Caco-2 (cell line): Measurements from ENCODE around the gene PPM1H. TPM values are rescaled to one million over a fixed set of nuclear protein-coding genes. Genes with fewer than 3 reads are reported as not detected.

Source experiments
- BruUV-seq: library from RNA; stranded (reverse); fragments of 400-500 nt; replicated peaks from 2 replicates; lab custom pipeline; 2021; lab: Mats Ljungman, UMichigan
- CTCF ChIA-PET: fragments of 300-600 bp; sonication (Branson Sonifier 250); formaldehyde crosslinking; loops from one replicate; lab custom pipeline; 2022; ENCODE audit warnings: antibody characterized with exemption; lab: Charles Lee
- POLR2A ChIA-PET: fragments of 300-600 bp; sonication (Branson Sonifier 250); formaldehyde crosslinking; loops from one replicate; lab custom pipeline; 2022; ENCODE audit warnings: antibody characterized with exemption; lab: Charles Lee
- DNase-seq, 2 experiments: peaks; one replicate each; pipeline versions ENCODE4 v3.0.0 to v3.0.0-alpha.2; 2020 to 2022
- H3K27me3 ChIP-seq: replicated peaks from 2 replicates; pipeline ENCODE4 v1.6.0; 2011; ENCODE audit warnings: low read length; ENCODE audit not compliant: control insufficient read depth, insufficient read depth
- H3K36me3 ChIP-seq: 2 replicates; pipeline ENCODE4 v1.5.1; 2011; ENCODE audit warnings: low read length; ENCODE audit not compliant: control insufficient read depth, insufficient read depth
- H3K4me1 ChIP-seq: fragments of 250-450 bp; sonication (Bioruptor Pico); 2 replicates; pipeline ENCODE4 v1.5.1; 2020; ENCODE audit warnings: mild to moderate bottlenecking
- H3K4me3 ChIP-seq: 2 replicates; pipeline ENCODE4 v1.5.1; 2011; ENCODE audit warnings: low read depth, mild to moderate bottlenecking, control low read depth, low read length
- H3K9me3 ChIP-seq: fragments of 250-450 bp; sonication (Bioruptor Pico); 2 replicates; pipeline ENCODE4 v1.5.1; 2020; ENCODE audit warnings: mild to moderate bottlenecking, moderate library complexity
- H3K27ac Mint-ChIP-seq: one replicate; pipeline ENCODE4 v1.8.0; 2022; ENCODE audit warnings: mixed read lengths; ENCODE audit not compliant: unreplicated experiment
- H3K27me3 Mint-ChIP-seq: one replicate; pipeline ENCODE4 v1.8.0; 2022; ENCODE audit warnings: mixed read lengths; ENCODE audit not compliant: insufficient read depth, unreplicated experiment
- H3K36me3 Mint-ChIP-seq: one replicate; pipeline ENCODE4 v1.8.0; 2022; ENCODE audit warnings: mild to moderate bottlenecking, mixed read lengths; ENCODE audit not compliant: insufficient read depth, unreplicated experiment
- H3K4me1 Mint-ChIP-seq: one replicate; pipeline ENCODE4 v1.8.0; 2022; ENCODE audit warnings: low read depth, mixed read lengths; ENCODE audit not compliant: unreplicated experiment
- H3K4me3 Mint-ChIP-seq: one replicate; pipeline ENCODE4 v1.8.0; 2022; ENCODE audit warnings: mild to moderate bottlenecking, moderate library complexity, mixed read lengths; ENCODE audit not compliant: unreplicated experiment
- H3K9me3 Mint-ChIP-seq: one replicate; pipeline ENCODE4 v1.8.0; 2022; ENCODE audit warnings: mixed read lengths; ENCODE audit not compliant: unreplicated experiment
- intact Hi-C: fragments of 100-400 bp; cut with micrococcal nuclease; formaldehyde crosslinking; loops from one replicate; pipeline ENCODE4 v1.10.0; 2022; ENCODE audit not compliant: unreplicated experiment
- total RNA-seq: library from RNA; stranded (reverse); gene quantifications from 2 replicates; pipeline ENCODE4 v1.2.3, GENCODE V29; 2022
- TF ChIP-seq, protein P1 (sequence below), 2 experiments: fragments of 200-600 bp in 1 of 2; IDR thresholded peaks; 1 replicate in 1 of 2; 2 replicates in 1 of 2; pipeline versions ENCODE4 v1.5.1 to v1.8.0; 2011 to 2022; ENCODE audit warnings: antibody characterized with exemption in 1 of 2, control low read depth in 1 of 2, inconsistent platforms in 1 of 2, low read depth in 1 of 2, low read length in 1 of 2, mild to moderate bottlenecking in 1 of 2, moderate library complexity in 1 of 2; ENCODE audit not compliant: insufficient read depth in 1 of 2, severe bottlenecking in 1 of 2, unreplicated experiment in 1 of 2

The PPM1H gene
- total RNA-seq, 1 experiment from 2014 or later, result 151 TPM

DNA sequence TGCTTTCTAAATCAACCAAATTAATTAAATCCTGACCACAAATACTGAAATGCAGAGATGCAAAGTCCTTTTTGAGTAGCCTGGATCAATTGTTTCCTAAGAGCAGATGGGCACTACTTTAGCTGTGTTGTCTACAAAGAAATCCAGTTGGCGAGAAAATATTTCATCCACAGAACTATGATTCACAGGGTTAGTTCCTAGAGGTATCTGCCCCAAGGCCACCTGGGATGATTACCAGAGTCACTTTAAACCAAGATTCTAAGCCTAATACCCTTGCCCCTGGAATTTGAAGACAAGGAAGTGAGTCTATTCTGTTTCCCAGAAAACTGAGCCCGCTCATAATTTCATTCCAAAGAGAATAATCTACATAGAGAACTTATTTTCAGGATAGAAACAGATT is 198.4 kb downstream of the PPM1H start:
- intact Hi-C loops, result no loop called here

DNA sequence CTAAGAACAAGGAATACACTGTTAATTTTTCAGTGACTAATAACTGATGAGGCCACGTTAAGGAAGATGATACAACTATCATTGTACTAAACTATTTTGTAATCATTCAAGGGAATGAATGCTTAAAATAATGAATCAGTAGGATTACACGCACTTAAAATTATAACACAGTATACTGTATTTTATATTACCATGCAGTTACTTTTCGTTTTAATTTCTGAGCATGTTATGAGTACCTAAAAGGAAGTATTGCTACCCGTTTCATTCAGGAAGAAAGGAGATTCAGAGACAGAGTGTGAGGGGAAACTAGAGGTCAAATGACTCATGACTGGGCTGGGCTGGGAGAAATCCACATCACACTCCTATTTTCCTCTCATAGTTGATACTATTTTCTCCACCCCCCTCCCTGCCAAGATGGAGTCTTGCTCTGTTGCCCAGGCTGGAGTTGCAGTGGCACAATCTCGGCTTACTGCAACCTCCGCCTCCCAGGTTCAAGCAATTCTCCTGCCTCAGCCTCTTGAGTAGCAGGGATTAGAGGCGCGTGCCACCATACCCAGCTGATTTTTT is 202.0 kb downstream of the PPM1H start:
- intact Hi-C loops, result loop anchor here (1.0 to 2.0 kb wide), 2 partner anchors 28 to 130 kb away; no protein-coding TSS in a partner anchor
- no peak overlapping the region for H3K4me3 Mint-ChIP-seq
- CTCF ChIA-PET, result no interaction called here
- no peaks in the 10 kb centered on the region for H3K27me3 Mint-ChIP-seq
- no peaks in the 10 kb centered on the region for H3K9me3 Mint-ChIP-seq
- no peak for DNase-seq
- Histone ChIP-seq H3K27me3 (no peaks in the 10 kb centered on the region), H3K4me3 (no peak overlapping the region), H3K36me3 (peaks cover 4% of the 10 kb centered on the region; the same call in 1 of the 2 replicates), H3K4me1 (peaks cover 49% of the 10 kb centered on the region), H3K9me3 (no peaks in the 10 kb centered on the region)
- H3K36me3 Mint-ChIP-seq, result peaks cover 87% of the 10 kb centered on the region
- H3K27ac Mint-ChIP-seq, result peak overlapping the region; percentile 53
- H3K4me1 Mint-ChIP-seq, result peaks cover 48% of the 10 kb centered on the region
- TF ChIP-seq, protein P1, sequence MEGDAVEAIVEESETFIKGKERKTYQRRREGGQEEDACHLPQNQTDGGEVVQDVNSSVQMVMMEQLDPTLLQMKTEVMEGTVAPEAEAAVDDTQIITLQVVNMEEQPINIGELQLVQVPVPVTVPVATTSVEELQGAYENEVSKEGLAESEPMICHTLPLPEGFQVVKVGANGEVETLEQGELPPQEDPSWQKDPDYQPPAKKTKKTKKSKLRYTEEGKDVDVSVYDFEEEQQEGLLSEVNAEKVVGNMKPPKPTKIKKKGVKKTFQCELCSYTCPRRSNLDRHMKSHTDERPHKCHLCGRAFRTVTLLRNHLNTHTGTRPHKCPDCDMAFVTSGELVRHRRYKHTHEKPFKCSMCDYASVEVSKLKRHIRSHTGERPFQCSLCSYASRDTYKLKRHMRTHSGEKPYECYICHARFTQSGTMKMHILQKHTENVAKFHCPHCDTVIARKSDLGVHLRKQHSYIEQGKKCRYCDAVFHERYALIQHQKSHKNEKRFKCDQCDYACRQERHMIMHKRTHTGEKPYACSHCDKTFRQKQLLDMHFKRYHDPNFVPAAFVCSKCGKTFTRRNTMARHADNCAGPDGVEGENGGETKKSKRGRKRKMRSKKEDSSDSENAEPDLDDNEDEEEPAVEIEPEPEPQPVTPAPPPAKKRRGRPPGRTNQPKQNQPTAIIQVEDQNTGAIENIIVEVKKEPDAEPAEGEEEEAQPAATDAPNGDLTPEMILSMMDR (IDR thresholded peaks at IDR 0.05; ENCODE audit: insufficient read depth in 1 of 2, low read depth in 1 of 2, low read length in 1 of 2, severe bottlenecking in 1 of 2, unreplicated experiment in 1 of 2), result no peak
- POLR2A ChIA-PET, result no interaction called here
- no TSS peak for BruUV-seq

More for the DNA sequence above, 198.4 kb downstream of the PPM1H start:
- no peaks in the 10 kb centered on the region for H3K27me3 Mint-ChIP-seq
- BruUV-seq, result TSS peak; percentile 23
- H3K27ac Mint-ChIP-seq, result no peak overlapping the region
- TF ChIP-seq, protein P1 (IDR thresholded peaks at IDR 0.05; ENCODE audit: insufficient read depth in 1 of 2, low read depth in 1 of 2, low read length in 1 of 2, severe bottlenecking in 1 of 2, unreplicated experiment in 1 of 2), result no peak
- DNase-seq, result no peak
- H3K4me1 ChIP-seq, result peaks cover 34% of the 10 kb centered on the region
- H3K9me3 Mint-ChIP-seq, result no peaks in the 10 kb centered on the region
- H3K9me3 ChIP-seq, result no peaks in the 10 kb centered on the region
- no peaks in the 10 kb centered on the region for H3K27me3 ChIP-seq
- H3K36me3 Mint-ChIP-seq, result peaks cover 90% of the 10 kb centered on the region
- H3K4me1 Mint-ChIP-seq, result peaks cover 45% of the 10 kb centered on the region
- ChIA-PET CTCF (no interaction called here), POLR2A (no interaction called here)
- no peak overlapping the region for H3K4me3 ChIP-seq
- H3K36me3 ChIP-seq, result peaks cover 4% of the 10 kb centered on the region
- no peak overlapping the region for H3K4me3 Mint-ChIP-seq

DNA sequence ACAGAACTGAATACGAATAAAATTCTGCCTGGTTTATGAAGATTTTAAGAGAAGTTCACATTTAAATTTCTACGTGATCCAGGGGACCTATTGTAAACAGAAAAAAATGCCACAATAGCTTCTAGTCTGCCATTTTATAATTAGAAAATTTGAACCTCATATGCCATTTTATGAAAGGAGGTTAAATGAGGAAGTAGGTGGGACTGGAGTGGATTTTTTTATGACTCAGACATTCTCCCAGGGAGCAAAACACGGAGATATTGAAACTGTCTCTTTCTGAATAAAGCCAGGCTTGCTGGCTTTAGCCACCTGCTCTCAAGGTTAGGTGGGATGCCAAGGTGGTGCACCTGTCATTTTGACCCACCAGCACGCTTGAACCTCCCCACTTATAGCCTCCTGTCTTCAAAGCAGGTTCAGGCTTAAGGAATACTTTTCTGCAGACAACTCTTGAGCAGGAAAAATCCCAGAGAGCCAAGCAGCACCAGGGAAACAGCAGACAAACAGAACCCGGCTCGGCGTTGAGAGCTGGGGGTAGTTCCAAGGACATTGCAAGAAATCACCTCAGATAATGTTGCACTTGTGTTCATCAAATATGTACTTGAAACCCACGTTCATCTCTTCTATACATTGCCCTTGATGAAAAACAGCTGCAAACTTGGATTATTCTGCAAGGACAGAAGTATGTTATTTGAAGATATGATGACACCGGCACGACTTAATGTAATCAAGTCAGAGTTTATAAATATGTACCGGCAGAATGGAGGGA is 203.7 kb downstream of the PPM1H start:
- H3K36me3 ChIP-seq, result peaks cover 4% of the 10 kb centered on the region; the same call in 1 of the 2 replicates
- peaks cover 60% of the 10 kb centered on the region for H3K4me1 ChIP-seq
- TF ChIP-seq, protein P1 (IDR thresholded peaks at IDR 0.05; ENCODE audit: insufficient read depth in 1 of 2, low read depth in 1 of 2, low read length in 1 of 2, severe bottlenecking in 1 of 2, unreplicated experiment in 1 of 2), result no peak
- ChIA-PET CTCF (interaction anchor here (0.6 kb wide), 1 partner anchor 128 kb away, joined by 4 read pairs; no protein-coding TSS in a partner anchor), POLR2A (no interaction called here)
- Mint-ChIP-seq H3K36me3 (peaks cover 84% of the 10 kb centered on the region), H3K27me3 (no peaks in the 10 kb centered on the region), H3K4me3 (no peak overlapping the region), H3K9me3 (no peaks in the 10 kb centered on the region), H3K27ac (peak overlapping the region; percentile 94), H3K4me1 (peaks cover 50% of the 10 kb centered on the region)
- intact Hi-C loops, result no loop called here
- no peaks in the 10 kb centered on the region for H3K9me3 ChIP-seq
- H3K27me3 ChIP-seq, result no peaks in the 10 kb centered on the region
- no TSS peak for BruUV-seq
- DNase-seq, result no peak
- no peak overlapping the region for H3K4me3 ChIP-seq
